ENCODE measurements around the gene PON3.

The PON3 gene

GRCh38 chr7:95395755-95396135, 430 bp downstream of the PON3 start:
- no peak overlapping the region for H2BK120ac ChIP-seq (ENCODE audit: low read depth, low read length)
- no CpG with 5 or more reads among the region's 11 CpGs for WGBS, 2 donors (ENCODE audit: extremely low coverage in 2 of 2, insufficient read length in 2 of 2, insufficient replicate concordance in 1 of 2)
- H2BK12ac ChIP-seq (ENCODE audit: low read length) = no peak overlapping the region
- H3K36me3 ChIP-seq (replicated peaks in 1 of 2; ENCODE audit: control insufficient read depth in 2 of 2, insufficient read depth in 2 of 2, low read length in 2 of 2) = no peaks in the 10 kb centered on the region
- no peak overlapping the region for H2BK5ac ChIP-seq (ENCODE audit: low read length)
- no peak overlapping the region for H2BK15ac ChIP-seq (ENCODE audit: low read length)
- H3K27me3 ChIP-seq (ENCODE audit: control insufficient read depth in 3 of 3, insufficient read depth in 3 of 3, low read depth in 1 of 3, low read length in 3 of 3) = peaks cover 0 to 10% (median 0%) of the 10 kb centered on the region in 3 experiments
- H3K27ac ChIP-seq (replicated peaks; ENCODE audit: low read length) = no peak overlapping the region
- H4K91ac ChIP-seq (ENCODE audit: low read depth, low read length, poor library complexity) = no peak overlapping the region
- no peak overlapping the region for H3K14ac ChIP-seq (ENCODE audit: low read length)
- no peak overlapping the region for H3K9ac ChIP-seq (ENCODE audit: low read depth, low read length, poor library complexity)
- no peak overlapping the region for H4K8ac ChIP-seq (ENCODE audit: low read depth, low read length)
- no peak overlapping the region for H3K23ac ChIP-seq (ENCODE audit: low read depth, low read length, poor library complexity)
- no peak overlapping the region for H2AFZ ChIP-seq (ENCODE audit: low read length)
- H3K4ac ChIP-seq (ENCODE audit: low read length) = no peak overlapping the region
- H3K79me1 ChIP-seq (ENCODE audit: low read depth, low read length) = no peaks in the 10 kb centered on the region
- peaks cover 0 to 3% of the 10 kb centered on the region in 2 donors for H3K4me1 ChIP-seq (ENCODE audit: control insufficient read depth in 2 of 2, insufficient read depth in 1 of 2, low read depth in 1 of 2, low read length in 2 of 2)
- no peak overlapping the region for H3K18ac ChIP-seq (ENCODE audit: low read length)
- DNase-seq (ENCODE audit: low spot score) = no peak
- H3K4me2 ChIP-seq (ENCODE audit: insufficient read depth, low read length, poor library complexity, severe bottlenecking) = no peak overlapping the region
- H3K9me3 ChIP-seq (replicated peaks in 1 of 2; ENCODE audit: control insufficient read depth in 2 of 2, insufficient read depth in 1 of 2, low read depth in 1 of 2, low read length in 2 of 2) = peaks cover 1 to 5% of the 10 kb centered on the region in 2 donors
- H3K4me3 ChIP-seq (ENCODE audit: low read length in 2 of 2) = no peak overlapping the region
- peak overlapping the region; percentile 13 for H2AK5ac ChIP-seq (ENCODE audit: low read depth, low read length)

- Histone ChIP-seq H3K9me3 (replicated peaks in 1 of 2; ENCODE audit: control insufficient read depth in 2 of 2, insufficient read depth in 1 of 2, low read depth in 1 of 2, low read length in 2 of 2) (peaks cover 1 to 5% of the 10 kb centered on the region in 2 donors), H3K36me3 (replicated peaks in 1 of 2; ENCODE audit: control insufficient read depth in 2 of 2, insufficient read depth in 2 of 2, low read length in 2 of 2) (no peaks in the 10 kb centered on the region), H2AK5ac (ENCODE audit: low read depth, low read length) (no peak overlapping the region), H3K14ac (ENCODE audit: low read length) (no peak overlapping the region), H2BK15ac (ENCODE audit: low read length) (no peak overlapping the region), H3K4me2 (ENCODE audit: insufficient read depth, low read length, poor library complexity, severe bottlenecking) (no peak overlapping the region), H3K4me3 (ENCODE audit: low read length in 2 of 2) (no peak overlapping the region), H3K27ac (replicated peaks; ENCODE audit: low read length) (no peak overlapping the region), H3K23ac (ENCODE audit: low read depth, low read length, poor library complexity) (no peak overlapping the region), H2BK12ac (ENCODE audit: low read length) (no peak overlapping the region), H3K4ac (ENCODE audit: low read length) (no peak overlapping the region), H4K91ac (ENCODE audit: low read depth, low read length, poor library complexity) (no peak overlapping the region), H3K79me1 (ENCODE audit: low read depth, low read length) (no peaks in the 10 kb centered on the region), H3K18ac (ENCODE audit: low read length) (no peak overlapping the region), H3K27me3 (ENCODE audit: control insufficient read depth in 3 of 3, insufficient read depth in 3 of 3, low read depth in 1 of 3, low read length in 3 of 3) (no peaks in the 10 kb centered on the region), H2AFZ (ENCODE audit: low read length) (no peak overlapping the region), H2BK120ac (ENCODE audit: low read depth, low read length) (no peak overlapping the region), H3K9ac (ENCODE audit: low read depth, low read length, poor library complexity) (no peak overlapping the region), H3K4me1 (ENCODE audit: control insufficient read depth in 2 of 2, insufficient read depth in 1 of 2, low read depth in 1 of 2, low read length in 2 of 2) (peaks cover 0 to 3% of the 10 kb centered on the region in 2 donors), H2BK5ac (ENCODE audit: low read length) (no peak overlapping the region), H4K8ac (ENCODE audit: low read depth, low read length) (no peak overlapping the region)
- no peak for DNase-seq (ENCODE audit: low spot score)
- WGBS, 2 donors (ENCODE audit: extremely low coverage in 2 of 2, insufficient read length in 2 of 2, insufficient replicate concordance in 1 of 2) = no CpG with 5 or more reads among the region's 3 CpGs
These were observed 1.8 kb downstream of the PON3 start for GRCh38 chr7:95394370-95394769.

DNA sequence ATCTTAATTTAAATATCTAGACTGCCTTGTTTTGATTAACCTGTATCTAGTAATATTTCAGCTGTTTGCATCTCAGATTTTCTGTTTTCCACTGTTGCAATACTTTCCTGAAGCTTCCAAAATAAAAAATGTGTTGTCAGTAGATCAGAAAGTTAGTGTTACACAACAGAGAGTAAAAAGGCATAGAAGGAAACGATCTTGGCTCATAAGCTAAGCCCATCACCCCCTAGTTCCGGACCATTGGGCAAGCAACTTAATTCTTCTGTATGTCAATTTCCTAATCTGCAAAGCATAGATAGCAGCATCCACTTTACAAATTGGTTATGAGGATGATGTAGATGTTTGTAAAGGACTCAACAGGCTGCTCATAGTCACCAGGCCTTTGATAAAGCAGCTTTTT, 4.4 kb downstream of the PON3 start:
- H3K4me1 ChIP-seq (ENCODE audit: control insufficient read depth in 2 of 2, insufficient read depth in 1 of 2, low read depth in 1 of 2, low read length in 2 of 2) = peaks cover 0 to 3% of the 10 kb centered on the region in 2 donors
- H3K9ac ChIP-seq (ENCODE audit: low read depth, low read length, poor library complexity) = no peak overlapping the region
- H3K23ac ChIP-seq (ENCODE audit: low read depth, low read length, poor library complexity) = no peak overlapping the region
- no peak overlapping the region for H2AFZ ChIP-seq (ENCODE audit: low read length)
- no peak overlapping the region for H2AK5ac ChIP-seq (ENCODE audit: low read depth, low read length)
- no peak overlapping the region for H3K4me3 ChIP-seq (ENCODE audit: low read length in 2 of 2)
- no peak overlapping the region for H2BK5ac ChIP-seq (ENCODE audit: low read length)
- no peaks in the 10 kb centered on the region for H3K79me1 ChIP-seq (ENCODE audit: low read depth, low read length)
- WGBS, 2 donors (ENCODE audit: extremely low coverage in 2 of 2, insufficient read length in 2 of 2, insufficient replicate concordance in 1 of 2) = no CpG with 5 or more reads among the region's 2 CpGs
- H3K18ac ChIP-seq (ENCODE audit: low read length) = no peak overlapping the region
- no peak overlapping the region for H3K4ac ChIP-seq (ENCODE audit: low read length)
- no peak overlapping the region for H2BK15ac ChIP-seq (ENCODE audit: low read length)
- no peak overlapping the region for H2BK12ac ChIP-seq (ENCODE audit: low read length)
- H4K8ac ChIP-seq (ENCODE audit: low read depth, low read length) = no peak overlapping the region
- no peak overlapping the region for H4K91ac ChIP-seq (ENCODE audit: low read depth, low read length, poor library complexity)
- H3K27ac ChIP-seq (replicated peaks; ENCODE audit: low read length) = no peak overlapping the region
- no peaks in the 10 kb centered on the region for H3K36me3 ChIP-seq (replicated peaks in 1 of 2; ENCODE audit: control insufficient read depth in 2 of 2, insufficient read depth in 2 of 2, low read length in 2 of 2)
- H3K4me2 ChIP-seq (ENCODE audit: insufficient read depth, low read length, poor library complexity, severe bottlenecking) = no peak overlapping the region
- H3K14ac ChIP-seq (ENCODE audit: low read length) = no peak overlapping the region
- no peaks in the 10 kb centered on the region for H3K27me3 ChIP-seq (ENCODE audit: control insufficient read depth in 3 of 3, insufficient read depth in 3 of 3, low read depth in 1 of 3, low read length in 3 of 3)
- H2BK120ac ChIP-seq (ENCODE audit: low read depth, low read length) = no peak overlapping the region
- no peak for DNase-seq (ENCODE audit: low spot score)
- H3K9me3 ChIP-seq (replicated peaks in 1 of 2; ENCODE audit: control insufficient read depth in 2 of 2, insufficient read depth in 1 of 2, low read depth in 1 of 2, low read length in 2 of 2) = peaks cover 1 to 5% of the 10 kb centered on the region in 2 donors

DNA sequence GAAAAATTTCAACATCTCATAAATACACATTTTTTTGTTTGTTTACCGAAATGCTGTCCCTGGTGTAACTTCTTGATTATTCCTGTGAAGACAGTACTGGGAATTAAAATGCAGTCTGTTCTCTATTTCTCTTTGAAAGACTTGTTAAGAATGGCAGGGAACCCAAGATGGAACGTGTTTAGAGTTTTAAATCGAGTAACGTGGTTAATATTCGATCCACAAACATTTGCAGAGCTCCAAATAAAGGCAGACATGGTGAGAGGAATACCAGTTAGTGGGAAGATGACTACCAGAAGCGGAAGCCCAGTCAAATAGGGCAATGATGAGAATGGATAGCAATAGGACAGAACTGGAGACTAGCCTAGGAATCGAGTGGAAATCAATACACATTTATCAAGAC, 6.7 kb downstream of the PON3 start:
- H4K8ac ChIP-seq (ENCODE audit: low read depth, low read length) = no peak overlapping the region
- no peak overlapping the region for H3K27ac ChIP-seq (replicated peaks; ENCODE audit: low read length)
- H3K4me1 ChIP-seq (ENCODE audit: control insufficient read depth in 2 of 2, insufficient read depth in 1 of 2, low read depth in 1 of 2, low read length in 2 of 2) = peaks cover 0 to 3% of the 10 kb centered on the region in 2 donors
- H4K91ac ChIP-seq (ENCODE audit: low read depth, low read length, poor library complexity) = no peak overlapping the region
- H2BK120ac ChIP-seq (ENCODE audit: low read depth, low read length) = no peak overlapping the region
- no peak overlapping the region for H3K23ac ChIP-seq (ENCODE audit: low read depth, low read length, poor library complexity)
- no peak overlapping the region for H2BK5ac ChIP-seq (ENCODE audit: low read length)
- H2AFZ ChIP-seq (ENCODE audit: low read length) = no peak overlapping the region
- H3K4me2 ChIP-seq (ENCODE audit: insufficient read depth, low read length, poor library complexity, severe bottlenecking) = no peak overlapping the region
- H3K4ac ChIP-seq (ENCODE audit: low read length) = no peak overlapping the region
- H3K9me3 ChIP-seq (replicated peaks in 1 of 2; ENCODE audit: control insufficient read depth in 2 of 2, insufficient read depth in 1 of 2, low read depth in 1 of 2, low read length in 2 of 2) = no peaks in the 10 kb centered on the region
- WGBS, 2 donors (ENCODE audit: extremely low coverage in 2 of 2, insufficient read length in 2 of 2, insufficient replicate concordance in 1 of 2) = no CpG with 5 or more reads among the region's 7 CpGs
- no peaks in the 10 kb centered on the region for H3K79me1 ChIP-seq (ENCODE audit: low read depth, low read length)
- DNase-seq (ENCODE audit: low spot score) = no peak
- no peaks in the 10 kb centered on the region for H3K36me3 ChIP-seq (replicated peaks in 1 of 2; ENCODE audit: control insufficient read depth in 2 of 2, insufficient read depth in 2 of 2, low read length in 2 of 2)
- no peak overlapping the region for H2BK15ac ChIP-seq (ENCODE audit: low read length)
- no peak overlapping the region for H2AK5ac ChIP-seq (ENCODE audit: low read depth, low read length)
- H2BK12ac ChIP-seq (ENCODE audit: low read length) = no peak overlapping the region
- no peak overlapping the region for H3K4me3 ChIP-seq (ENCODE audit: low read length in 2 of 2)
- no peak overlapping the region for H3K14ac ChIP-seq (ENCODE audit: low read length)
- no peaks in the 10 kb centered on the region for H3K27me3 ChIP-seq (ENCODE audit: control insufficient read depth in 3 of 3, insufficient read depth in 3 of 3, low read depth in 1 of 3, low read length in 3 of 3)
- H3K18ac ChIP-seq (ENCODE audit: low read length) = no peak overlapping the region
- no peak overlapping the region for H3K9ac ChIP-seq (ENCODE audit: low read depth, low read length, poor library complexity)

All from neuronal stem cell (in vitro differentiated cells).